Inferior parietal cortex (tissue), 1 donor: ENCODE results near the gene SYNC.
"Not testable (repeated sequence)": the region's sequence is repeated elsewhere in the genome, so short reads cannot be mapped to it uniquely, and the experiment has no call there.

ENCODE experiments used
- DNase-seq: peaks from one replicate; pipeline ENCODE4 v3.0.0-alpha.2; 2016; ENCODE audit errors: extremely low spot score

The SYNC gene

DNA sequence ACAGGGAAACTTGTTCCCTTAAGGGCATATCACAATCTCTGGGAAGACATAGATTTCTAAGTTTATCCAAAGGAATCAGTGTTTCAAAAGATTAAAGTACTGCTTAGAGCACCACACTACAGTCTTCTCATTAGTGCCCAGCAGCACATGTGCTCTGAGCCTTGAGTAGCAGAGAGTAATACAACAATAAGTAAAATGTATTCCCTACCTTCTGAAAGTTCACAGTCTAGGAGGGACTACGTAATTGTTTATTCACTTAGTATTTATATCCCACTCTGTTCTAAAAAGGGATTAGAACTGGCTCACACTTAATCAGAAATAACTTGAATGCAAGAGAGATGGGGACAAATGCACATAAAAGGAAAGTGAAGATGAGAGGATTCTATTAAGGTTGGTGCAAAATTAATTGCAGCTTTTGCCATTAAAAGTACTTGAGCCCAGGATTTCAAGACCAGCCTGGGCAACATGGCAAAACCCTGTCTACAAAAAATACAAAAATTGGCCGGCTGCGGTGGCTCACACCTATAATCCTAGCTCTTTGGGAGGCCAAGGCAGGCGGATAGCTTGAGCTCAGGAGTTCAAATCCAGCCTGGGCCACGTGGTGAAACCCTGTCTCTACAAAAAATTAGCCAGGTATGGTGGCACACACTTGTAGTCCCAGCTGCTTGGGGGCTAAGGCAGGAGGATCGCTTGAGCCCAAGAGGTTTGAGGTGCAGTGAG lies 9.0 kb downstream of the SYNC start:
- no peak for DNase-seq

DNA sequence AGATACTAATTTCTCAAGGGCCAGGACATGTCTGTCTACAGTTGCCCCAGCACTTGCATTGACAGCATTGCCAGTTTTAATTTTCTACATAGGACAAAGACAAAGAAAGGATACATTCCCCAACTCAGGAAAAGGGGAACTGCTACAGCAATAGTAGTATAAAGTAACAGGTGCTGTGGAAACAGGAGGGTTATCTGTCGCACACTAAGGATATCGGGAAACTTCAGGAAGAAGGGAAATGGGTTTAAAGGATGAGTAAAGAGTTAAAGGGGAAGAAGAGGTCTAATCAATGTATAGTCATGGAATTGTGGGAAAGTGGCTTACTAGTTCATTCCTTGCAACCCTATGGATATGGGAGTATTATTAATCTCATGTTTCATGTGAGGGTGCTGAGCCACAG lies 16.2 kb downstream of the SYNC start:
- no peak for DNase-seq

GRCh38 chr1:32685498-32685897 lies 17.1 kb downstream of the SYNC start:
- no peak for DNase-seq

- DNase-seq = peak; percentile 32
These were observed 18.3 kb downstream of the SYNC start for GRCh38 chr1:32684167-32684811.

GRCh38 chr1:32683397-32683796 lies 19.2 kb downstream of the SYNC start:
- no peak for DNase-seq

- no peak for DNase-seq
These were observed 20.6 kb downstream of the SYNC start for GRCh38 chr1:32681999-32682398.

DNA sequence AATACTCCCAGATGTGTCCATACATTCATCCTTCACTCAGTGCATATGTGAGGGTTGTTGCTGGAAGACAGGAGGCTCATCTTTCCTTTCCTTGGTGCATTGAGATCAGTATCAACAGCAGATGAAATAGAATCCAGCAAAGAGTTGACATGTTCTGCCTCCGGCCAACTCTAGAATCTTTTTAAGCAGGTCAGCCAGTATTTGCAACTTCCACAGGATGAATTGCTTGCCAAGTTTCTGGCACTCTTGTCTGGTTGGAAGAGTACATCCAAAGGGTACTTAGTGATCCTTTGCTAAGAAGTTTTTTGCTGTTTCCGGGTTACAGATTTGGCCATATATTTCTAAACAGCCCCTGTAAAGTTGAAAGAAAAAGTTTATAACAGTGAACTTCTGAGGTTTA lies 21.1 kb downstream of the SYNC start:
- DNase-seq = no peak

DNA sequence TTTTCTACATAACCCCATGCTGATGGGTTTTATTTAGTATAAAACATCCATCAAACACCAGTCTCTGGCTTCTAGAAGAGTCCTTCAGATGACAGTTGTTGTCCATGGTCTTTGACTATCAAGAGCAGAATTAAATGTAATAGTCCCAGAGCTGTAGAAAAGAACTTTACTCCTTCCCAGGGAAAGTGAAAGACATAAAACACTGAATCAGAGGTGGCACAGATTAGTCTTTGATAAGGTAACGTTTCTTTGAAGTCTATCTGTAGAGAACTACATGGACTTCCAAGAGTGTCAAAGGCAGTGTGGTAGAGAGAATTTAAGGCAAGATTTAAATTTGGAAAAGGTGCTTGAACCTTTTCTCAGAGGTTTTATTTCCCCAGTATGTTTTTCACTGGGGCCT lies 21.9 kb downstream of the SYNC start:
- DNase-seq = no peak

- not testable (repeated sequence) for DNase-seq
These were observed 22.6 kb downstream of the SYNC start for GRCh38 chr1:32679993-32680392.

- no peak for DNase-seq
These were observed 25.6 kb downstream of the SYNC start for GRCh38 chr1:32676945-32677344.

- peak; percentile 24 for DNase-seq
These were observed 33.9 kb downstream of the SYNC start for GRCh38 chr1:32668716-32669115.

GRCh38 chr1:32666901-32667566 lies 35.5 kb downstream of the SYNC start:
- DNase-seq = no peak

DNA sequence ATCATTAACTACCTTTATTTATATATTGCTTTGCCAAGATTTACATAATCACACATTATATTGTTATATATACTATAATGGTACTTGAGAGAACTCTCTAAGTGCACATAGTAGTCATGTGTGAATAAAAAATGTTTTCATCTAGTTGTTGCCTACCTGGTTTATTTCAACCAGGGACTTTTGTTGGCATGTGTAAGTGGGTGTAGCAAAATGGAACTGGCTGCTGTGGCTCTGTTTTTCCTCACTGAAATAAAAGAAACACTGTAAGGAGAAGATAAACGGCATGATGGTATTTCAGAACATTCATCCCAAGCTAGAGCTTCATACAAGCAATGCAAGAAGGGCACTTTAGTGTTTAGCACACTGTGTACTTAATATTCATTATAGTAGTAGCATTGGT lies 36.7 kb downstream of the SYNC start:
- no peak for DNase-seq

- no peak for DNase-seq
These were observed 43.0 kb downstream of the SYNC start for GRCh38 chr1:32659581-32659980.

- no peak for DNase-seq
These were observed 50.2 kb downstream of the SYNC start for GRCh38 chr1:32652244-32652962.

DNA sequence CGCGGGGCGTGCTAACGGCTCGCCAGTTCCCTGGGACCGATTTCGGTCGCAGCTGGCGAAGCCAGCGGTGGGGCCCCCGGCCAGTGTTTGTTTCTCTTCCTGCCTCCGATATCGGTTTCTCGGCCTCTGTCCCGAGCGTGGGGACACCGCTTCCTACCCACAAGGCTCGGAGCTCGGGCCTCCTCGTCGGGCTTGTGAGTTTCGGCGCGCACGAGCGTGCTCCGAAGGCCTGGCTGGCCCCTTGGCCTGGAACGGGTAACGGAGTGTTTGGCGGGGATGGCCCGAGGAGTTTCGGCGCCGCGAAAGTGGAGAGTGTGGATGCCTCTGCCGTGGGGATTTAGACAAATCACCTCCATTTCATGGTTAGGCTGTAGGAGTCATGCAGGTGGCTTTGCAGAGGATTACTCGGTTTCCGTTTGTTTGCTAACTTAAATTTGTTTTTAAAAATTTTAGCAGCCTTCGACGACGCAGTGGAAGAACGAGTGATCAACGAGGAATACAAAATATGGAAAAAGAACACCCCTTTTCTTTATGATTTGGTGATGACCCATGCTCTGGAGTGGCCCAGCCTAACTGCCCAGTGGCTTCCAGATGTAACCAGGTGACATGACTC lies 51.0 kb downstream of the SYNC start:
- DNase-seq = no peak

- DNase-seq = peak; percentile 97
These were observed 51.7 kb downstream of the SYNC start, which contains the start of gene RBBP4 for GRCh38 chr1:32650752-32651460. RBBP4 (plus strand) TSS chr1:32651208; CDS start chr1:32651307, 99 bp downstream.

GRCh38 chr1:32650248-32650751 lies 52.3 kb downstream of the SYNC start, which contains the start of gene ZBTB8OS:
ZBTB8OS (minus strand) TSS chr1:32650550; CDS start chr1:32650529, 21 bp downstream.
- peak; percentile 98 for DNase-seq

- no peak for DNase-seq
These were observed 55.0 kb downstream of the SYNC start for GRCh38 chr1:32647308-32648134.

DNA sequence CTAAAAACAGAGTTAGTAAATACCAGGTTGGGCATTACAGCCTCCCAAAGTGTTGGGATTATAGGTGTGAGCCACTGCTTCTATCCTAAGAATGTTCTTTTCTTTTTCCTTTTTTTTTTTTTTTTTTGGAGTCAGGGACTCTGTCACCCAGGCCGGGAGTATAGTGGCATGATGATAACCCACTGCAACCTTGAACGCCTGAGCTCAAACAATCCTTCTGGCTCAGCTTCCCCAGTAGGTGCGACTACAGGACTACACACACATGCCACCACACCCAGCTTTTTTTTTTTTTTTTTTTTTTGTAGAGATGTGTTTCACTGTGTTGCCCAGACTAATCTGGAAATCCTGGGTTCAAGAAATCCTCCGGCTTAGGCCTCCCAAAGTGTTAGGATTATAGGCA lies 58.1 kb downstream of the SYNC start:
- no peak for DNase-seq
